MM.1S (cell line): ENCODE data around the gene MED27.

Experiments
- DNase-seq: peaks from one replicate; pipeline ENCODE4 v3.0.0-alpha.2; 2015
- H2AFZ ChIP-seq: fragments of 300-600 bp; sonication (generic); 2 replicates; pipeline ENCODE4 v1.6.0; 2016; ENCODE audit warnings: antibody characterized with exemption, low read length
- H3F3A ChIP-seq: fragments of 300-600 bp; sonication (generic); 2 replicates; pipeline ENCODE4 v1.6.1; 2016; ENCODE audit warnings: mild to moderate bottlenecking, antibody characterized with exemption, low read length, moderate library complexity, mixed read lengths; ENCODE audit not compliant: insufficient read depth
- H3K27ac ChIP-seq: fragments of 300-600 bp; sonication (generic); 2 replicates; pipeline ENCODE4 v1.5.1; 2016; ENCODE audit warnings: mild to moderate bottlenecking, low read length
- H3K27me3 ChIP-seq: fragments of 300-600 bp; sonication (generic); replicated peaks from 2 replicates; pipeline ENCODE4 v1.6.0; 2016; ENCODE audit warnings: low read length; ENCODE audit not compliant: insufficient read depth
- H3K36me3 ChIP-seq: fragments of 300-600 bp; sonication (generic); replicated peaks from 2 replicates; pipeline ENCODE4 v1.6.1; 2016; ENCODE audit warnings: mild to moderate bottlenecking, low read length, mixed read lengths; ENCODE audit not compliant: insufficient read depth
- H3K4me1 ChIP-seq: fragments of 300-600 bp; sonication (generic); 2 replicates; pipeline ENCODE4 v1.6.1; 2016; ENCODE audit warnings: low read length, mixed read lengths
- H3K4me2 ChIP-seq: fragments of 300-600 bp; sonication (generic); 2 replicates; pipeline ENCODE4 v1.6.0; 2016; ENCODE audit warnings: low read depth, low read length
- H3K4me3 ChIP-seq: fragments of 300-600 bp; sonication (generic); 2 replicates; pipeline ENCODE4 v1.5.1; 2016; ENCODE audit warnings: low read length, mixed read lengths
- H3K79me2 ChIP-seq: fragments of 300-600 bp; sonication (generic); 2 replicates; pipeline ENCODE4 v1.6.1; 2016; ENCODE audit warnings: mixed run types, low read length, mixed read lengths
- H3K9ac ChIP-seq: fragments of 300-600 bp; sonication (generic); 2 replicates; pipeline ENCODE4 v1.6.1; 2016; ENCODE audit warnings: low read length, mixed read lengths
- H3K9me2 ChIP-seq: fragments of 300-600 bp; sonication (generic); replicated peaks from 2 replicates; pipeline ENCODE4 v1.6.1; 2016; ENCODE audit warnings: mild to moderate bottlenecking, low read length, mixed read lengths; ENCODE audit not compliant: insufficient read depth
- H3K9me3 ChIP-seq: fragments of 300-600 bp; sonication (generic); replicated peaks from 2 replicates; pipeline ENCODE4 v1.6.1; 2016; ENCODE audit warnings: mild to moderate bottlenecking, low read length, mixed read lengths; ENCODE audit not compliant: insufficient read depth
- H4K20me1 ChIP-seq: fragments of 300-600 bp; sonication (generic); 2 replicates; pipeline ENCODE4 v1.6.1; 2016; ENCODE audit warnings: mild to moderate bottlenecking, low read length, moderate library complexity, mixed read lengths; ENCODE audit not compliant: insufficient read depth
- CTCF ChIP-seq: fragments of 300-600 bp; sonication (generic); IDR thresholded peaks from 2 replicates; pipeline ENCODE4 v1.5.1; 2016; ENCODE audit warnings: antibody characterized with exemption, low read length, mixed read lengths
- EZH2 ChIP-seq: fragments of 300-600 bp; sonication (generic); optimal IDR thresholded peaks from 2 replicates; pipeline ENCODE3; 2017; ENCODE audit warnings: low read depth, mild to moderate bottlenecking, antibody characterized with exemption, low read length, mixed read lengths
- EZH2phosphoT487 ChIP-seq: fragments of 300-600 bp; sonication (generic); IDR thresholded peaks from 2 replicates; pipeline ENCODE4 v1.6.1; 2018; ENCODE audit warnings: antibody characterized with exemption, low read length

MED27 gene

DNA sequence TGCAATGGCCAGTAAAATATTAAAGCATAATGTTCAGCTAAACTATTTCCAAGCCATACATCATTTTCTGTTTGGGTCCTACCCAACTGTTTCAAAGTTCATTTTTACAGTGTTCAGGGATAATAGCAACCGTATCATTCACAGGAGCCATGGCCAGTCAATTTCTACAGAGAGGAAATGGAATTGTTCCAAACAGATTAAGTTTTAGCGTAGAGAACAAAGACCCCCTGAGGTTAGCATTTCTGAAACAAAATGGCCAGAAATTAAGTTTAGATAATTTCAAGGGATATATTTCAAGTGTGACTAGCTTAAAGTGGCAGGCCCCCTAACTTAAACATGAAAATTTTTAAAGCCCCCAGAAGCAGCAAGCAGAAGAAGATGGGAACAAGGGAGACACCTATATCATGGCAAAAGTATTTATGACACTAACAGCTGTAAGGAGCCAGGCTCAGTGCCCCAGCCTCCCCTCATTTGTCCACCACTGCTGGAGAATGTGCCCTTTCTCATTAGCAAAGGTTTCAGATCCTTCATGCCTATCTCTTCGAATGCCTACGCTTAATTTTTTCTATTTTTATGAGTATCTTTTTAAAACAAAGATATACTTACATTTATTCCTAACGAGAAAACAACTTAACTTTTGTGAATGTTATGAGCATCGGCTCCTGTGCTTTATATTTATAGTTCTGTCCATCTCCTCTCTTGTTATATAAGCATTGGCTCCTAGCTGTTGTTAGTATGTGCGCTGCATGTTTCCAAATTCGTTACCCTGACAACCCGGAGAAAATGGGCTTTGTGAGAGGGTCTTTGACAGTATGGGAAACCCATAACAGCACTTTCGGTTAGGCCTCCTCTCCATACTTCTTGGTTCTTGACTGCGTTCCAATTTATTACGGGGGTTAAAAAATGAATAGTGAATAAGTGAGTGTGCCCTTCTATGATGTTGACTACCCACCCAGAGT is 116.3 kb downstream of the MED27 start:
- no peaks in the 10 kb centered on the region for H4K20me1 ChIP-seq
- DNase-seq: no peak
- H3K9me2 ChIP-seq: no peaks in the 10 kb centered on the region
- H3K27me3 ChIP-seq: no peaks in the 10 kb centered on the region
- H3K4me1 ChIP-seq: no peaks in the 10 kb centered on the region
- no peak overlapping the region for H3K4me2 ChIP-seq
- no peak overlapping the region for H3K9ac ChIP-seq
- no peaks in the 10 kb centered on the region for H3K9me3 ChIP-seq
- H3K27ac ChIP-seq: no peak overlapping the region
- no peaks in the 10 kb centered on the region for H3K79me2 ChIP-seq
- H2AFZ ChIP-seq: no peak overlapping the region
- H3F3A ChIP-seq: no peaks in the 10 kb centered on the region
- H3K36me3 ChIP-seq: no peaks in the 10 kb centered on the region
- no peak for TF ChIP-seq CTCF
- H3K4me3 ChIP-seq: no peak overlapping the region

DNA sequence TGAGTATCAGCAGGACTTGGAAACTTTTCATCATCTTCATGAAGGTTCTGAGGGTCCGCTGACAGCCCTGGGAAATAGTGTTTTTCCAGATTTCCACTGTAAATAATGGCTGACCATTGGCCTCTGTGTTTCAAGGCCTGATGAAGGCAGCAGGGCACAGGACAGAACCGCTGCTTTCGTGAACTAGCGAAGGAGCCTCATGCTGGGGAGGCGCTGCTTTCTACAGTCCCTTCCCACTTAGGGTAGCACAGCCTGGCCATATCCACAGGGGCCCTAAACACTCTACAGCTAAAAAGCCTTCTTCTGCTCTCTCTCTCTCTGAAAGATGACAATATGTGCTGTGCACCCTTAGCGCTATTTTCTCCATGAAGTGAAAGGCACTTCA is 118.2 kb downstream of the MED27 start:
- H3K27me3 ChIP-seq: no peaks in the 10 kb centered on the region

DNA sequence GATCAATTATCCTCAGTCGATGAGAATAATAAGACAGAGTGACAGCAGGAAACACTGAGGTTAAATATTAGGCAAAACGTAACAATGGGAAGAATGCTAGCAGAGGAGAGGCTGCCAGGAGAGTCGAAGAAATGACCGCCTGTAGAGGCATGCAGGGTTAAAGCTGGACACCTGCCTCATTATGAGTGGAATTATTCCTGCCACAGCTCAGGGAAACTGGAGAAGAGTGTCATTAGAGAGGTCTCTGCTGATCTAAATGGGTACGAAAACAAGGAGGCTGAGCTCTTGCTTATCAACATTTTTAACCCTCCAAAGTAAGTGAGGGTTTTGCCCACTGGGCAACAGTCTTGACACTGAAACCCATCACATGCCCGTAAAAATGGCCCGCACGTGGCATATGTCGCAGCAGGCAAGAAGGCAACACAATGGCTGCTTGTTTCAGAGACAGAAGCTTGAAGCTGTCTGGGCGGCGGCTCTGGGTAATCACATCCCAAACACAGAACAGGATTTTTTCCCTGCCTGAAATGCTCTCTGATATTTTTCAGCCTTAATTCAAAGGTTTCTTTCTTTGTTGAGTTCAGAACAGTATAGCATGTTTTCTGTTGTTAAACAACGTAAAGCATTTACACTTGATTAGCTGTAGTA is 118.7 kb downstream of the MED27 start:
- no peaks in the 10 kb centered on the region for H3K36me3 ChIP-seq
- H3K4me2 ChIP-seq: no peak overlapping the region
- no peak for DNase-seq
- no peaks in the 10 kb centered on the region for H3K4me1 ChIP-seq
- no peaks in the 10 kb centered on the region for H3F3A ChIP-seq
- H3K27me3 ChIP-seq: no peaks in the 10 kb centered on the region
- H3K9me2 ChIP-seq: no peaks in the 10 kb centered on the region
- no peak overlapping the region for H2AFZ ChIP-seq
- no peak overlapping the region for H3K9ac ChIP-seq
- no peak overlapping the region for H3K27ac ChIP-seq
- no peaks in the 10 kb centered on the region for H3K79me2 ChIP-seq
- TF ChIP-seq CTCF (no peak), EZH2 (no peak), EZH2phosphoT487 (no peak)
- no peaks in the 10 kb centered on the region for H3K9me3 ChIP-seq
- H4K20me1 ChIP-seq: no peaks in the 10 kb centered on the region
- H3K4me3 ChIP-seq: no peak overlapping the region

More for the DNA sequence above, 118.2 kb downstream of the MED27 start:
- Histone ChIP-seq H3K79me2 (no peaks in the 10 kb centered on the region), H2AFZ (no peak overlapping the region), H4K20me1 (no peaks in the 10 kb centered on the region), H3F3A (no peaks in the 10 kb centered on the region), H3K36me3 (no peaks in the 10 kb centered on the region), H3K27ac (no peak overlapping the region), H3K9me2 (no peaks in the 10 kb centered on the region), H3K9ac (no peak overlapping the region), H3K4me1 (no peaks in the 10 kb centered on the region), H3K4me2 (no peak overlapping the region), H3K4me3 (no peak overlapping the region), H3K9me3 (no peaks in the 10 kb centered on the region)
- TF ChIP-seq EZH2phosphoT487: no peak
- DNase-seq: no peak

DNA sequence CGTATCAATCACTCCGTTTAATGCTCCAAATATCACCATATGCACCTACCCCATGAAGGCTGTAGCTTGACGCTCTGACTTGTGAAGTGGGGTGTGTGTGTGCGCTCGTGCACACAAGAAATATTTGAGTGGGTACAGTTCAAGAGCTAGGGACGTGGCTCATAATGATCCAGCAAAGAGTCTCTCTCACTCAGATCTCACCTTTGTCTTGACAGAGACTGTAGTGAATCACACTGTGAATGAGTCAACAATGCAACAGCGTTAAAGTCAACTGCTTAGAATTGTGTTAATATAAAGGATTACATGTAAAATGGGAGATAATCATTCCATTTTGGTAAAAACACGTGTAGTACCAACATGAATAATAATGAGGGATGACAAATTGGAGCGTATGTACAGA is 119.4 kb downstream of the MED27 start:
- no peaks in the 10 kb centered on the region for H4K20me1 ChIP-seq
- no peaks in the 10 kb centered on the region for H3K4me1 ChIP-seq
- H3K27me3 ChIP-seq: no peaks in the 10 kb centered on the region
- H2AFZ ChIP-seq: no peak overlapping the region
- H3K4me3 ChIP-seq: no peak overlapping the region
- no peaks in the 10 kb centered on the region for H3K79me2 ChIP-seq
- H3K36me3 ChIP-seq: no peaks in the 10 kb centered on the region
- H3K9me2 ChIP-seq: no peaks in the 10 kb centered on the region
- TF ChIP-seq EZH2phosphoT487: no peak
- TF ChIP-seq CTCF: no peak
- TF ChIP-seq EZH2: no peak
- no peak for DNase-seq
- H3K9ac ChIP-seq: no peak overlapping the region
- no peaks in the 10 kb centered on the region for H3F3A ChIP-seq
- H3K27ac ChIP-seq: no peak overlapping the region
- no peaks in the 10 kb centered on the region for H3K9me3 ChIP-seq
- no peak overlapping the region for H3K4me2 ChIP-seq
